Measurements from ENCODE around the gene SAMD10. TPM values are rescaled to one million over a fixed set of nuclear protein-coding genes. Genes with fewer than 3 reads are reported as not detected.
A peak's percentile ranks its signal among the peaks of the same experiment; 100 is the strongest.
"Not testable (repeated sequence)": the region's sequence is repeated elsewhere in the genome, so short reads cannot be mapped to it uniquely, and the experiment has no call there.

Gene SAMD10
- total and polyA plus RNA-seq, 10 of the 15 experiments (the other 5 are each of a cell fraction or from before 2014, with no cell fraction given), result 1.3 to 51.4 (median 17.9) TPM

GRCh38 chr20:63930971-63931553 lies 48.4 kb downstream of the SAMD10 start (continued):
- TF ChIP-seq SREBF1 (IDR thresholded peaks at IDR 0.05; ENCODE audit: low read length), result no peak

DNA sequence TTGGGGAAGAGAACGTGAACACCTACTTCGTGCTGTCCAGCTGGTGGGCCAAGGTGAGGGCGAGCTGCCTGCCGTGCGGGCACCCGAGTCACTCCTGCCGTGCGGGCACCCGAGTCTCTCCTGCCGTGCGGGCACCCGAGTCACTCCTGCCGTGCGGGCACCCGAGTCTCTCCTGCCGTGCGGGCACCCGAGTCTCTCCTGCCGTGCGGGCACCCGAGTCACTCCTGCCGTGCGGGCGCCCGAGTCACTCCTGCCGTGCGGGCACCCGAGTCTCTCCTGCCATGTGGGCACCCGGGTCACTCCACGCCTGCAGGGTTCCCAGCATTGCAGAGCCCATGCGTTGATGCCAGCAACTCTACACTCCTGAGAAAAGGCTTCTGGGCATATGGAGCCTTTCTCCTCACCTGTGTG lies 50.0 kb downstream of the SAMD10 start:
- H3K4me3 ChIP-seq; H3K27ac ChIP-seq (ENCODE audit: control insufficient read depth, insufficient read depth); H3K9me3 ChIP-seq (replicated peaks; ENCODE audit: control insufficient read depth, insufficient read depth, low read length); CTCF ChIA-PET; DNase-seq (ENCODE audit: low read depth, low spot score); H3K9ac ChIP-seq (ENCODE audit: control insufficient read depth, insufficient read depth, low read length); H2AFZ ChIP-seq (ENCODE audit: control insufficient read depth, low read depth, low read length); POLR2A ChIA-PET; H3K27me3 ChIP-seq (replicated peaks in 1 of 2; ENCODE audit: control insufficient read depth in 2 of 2, insufficient read depth in 2 of 2, low read length in 1 of 2); BruUV-seq (replicated peaks); ATAC-seq; H4K20me1 ChIP-seq (ENCODE audit: control insufficient read depth, insufficient read depth); in situ Hi-C loops (cut with MboI); SMC1A ChIA-PET (ENCODE audit: uncharacterized antibody, unreplicated experiment); H3K4me1 ChIP-seq (ENCODE audit: control insufficient read depth, insufficient read depth, low read length); H3K4me2 ChIP-seq (ENCODE audit: control insufficient read depth, insufficient read depth); FAIRE-seq; RAD21 ChIA-PET (ENCODE audit: unreplicated experiment); intact Hi-C loops (cut with micrococcal nuclease; ENCODE audit: unreplicated experiment); H3K79me2 ChIP-seq (ENCODE audit: control insufficient read depth, insufficient read depth, low read length): not testable (repeated sequence)
- 96% methylated on average over 23 of the region's 31 CpGs for WGBS (ENCODE audit: insufficient coverage, insufficient replicate concordance, low lambda C conversion rate, missing lambda C conversion rate)
- peaks cover 14 to 29% of the 10 kb centered on the region in 2 experiments for H3K36me3 ChIP-seq (ENCODE audit: control insufficient read depth in 2 of 2, insufficient read depth in 2 of 2, low read length in 1 of 2)

DNA sequence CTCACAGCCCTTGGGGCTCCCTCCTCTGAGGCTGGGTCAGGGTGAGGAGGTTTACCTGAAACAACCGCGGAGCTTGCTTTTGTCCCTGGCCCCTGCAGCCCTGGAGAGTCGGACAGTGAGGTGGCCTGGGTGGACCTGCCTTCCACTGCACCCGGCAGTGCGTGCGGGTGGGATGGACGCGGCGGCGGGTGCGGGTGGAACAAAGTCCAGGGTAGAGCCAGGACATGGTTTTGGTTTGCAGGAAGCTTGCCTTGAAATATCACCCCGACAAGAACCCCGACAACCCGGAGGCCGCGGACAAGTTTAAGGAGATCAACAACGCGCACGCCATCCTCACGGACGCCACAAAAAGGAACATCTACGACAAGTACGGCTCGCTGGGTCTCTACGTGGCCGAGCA lies 50.4 kb downstream of the SAMD10 start:
- ChIA-PET POLR2A (no interaction called here), CTCF (no interaction called here), RAD21 (ENCODE audit: unreplicated experiment) (no interaction called here), SMC1A (ENCODE audit: uncharacterized antibody, unreplicated experiment) (interaction anchor here (0.6 kb wide), 1 partner anchor 53 kb away, joined by 3 read pairs; no protein-coding TSS in a partner anchor)
- H3K36me3 ChIP-seq (ENCODE audit: control insufficient read depth in 2 of 2, insufficient read depth in 2 of 2, low read length in 1 of 2), result peaks cover 14 to 29% of the 10 kb centered on the region in 2 experiments
- no peaks in the 10 kb centered on the region for H3K79me2 ChIP-seq (ENCODE audit: control insufficient read depth, insufficient read depth, low read length)
- intact Hi-C loops (cut with micrococcal nuclease; ENCODE audit: unreplicated experiment) (no loop called here), in situ Hi-C loops (cut with MboI) (no loop called here)
- no peaks in the 10 kb centered on the region for H3K27me3 ChIP-seq (replicated peaks in 1 of 2; ENCODE audit: control insufficient read depth in 2 of 2, insufficient read depth in 2 of 2, low read length in 1 of 2)
- H3K27ac ChIP-seq (ENCODE audit: control insufficient read depth, insufficient read depth), result no peak overlapping the region
- no peak overlapping the region for H3K4me2 ChIP-seq (ENCODE audit: control insufficient read depth, insufficient read depth)
- DNase-seq (ENCODE audit: low read depth, low spot score) (no peak), FAIRE-seq (no peak), ATAC-seq (no peak)
- H4K20me1 ChIP-seq (ENCODE audit: control insufficient read depth, insufficient read depth), result no peaks in the 10 kb centered on the region
- H2AFZ ChIP-seq (ENCODE audit: control insufficient read depth, low read depth, low read length), result no peak overlapping the region
- H3K4me1 ChIP-seq (ENCODE audit: control insufficient read depth, insufficient read depth, low read length), result no peaks in the 10 kb centered on the region
- no peaks in the 10 kb centered on the region for H3K9me3 ChIP-seq (replicated peaks; ENCODE audit: control insufficient read depth, insufficient read depth, low read length)
- no peak overlapping the region for H3K4me3 ChIP-seq
- 96% methylated on average over 26 of the region's 26 CpGs for WGBS (ENCODE audit: insufficient coverage, insufficient replicate concordance, low lambda C conversion rate, missing lambda C conversion rate)
- TF ChIP-seq, protein P1, sequence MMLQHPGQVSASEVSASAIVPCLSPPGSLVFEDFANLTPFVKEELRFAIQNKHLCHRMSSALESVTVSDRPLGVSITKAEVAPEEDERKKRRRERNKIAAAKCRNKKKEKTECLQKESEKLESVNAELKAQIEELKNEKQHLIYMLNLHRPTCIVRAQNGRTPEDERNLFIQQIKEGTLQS (IDR thresholded peaks at IDR 0.05; ENCODE audit: borderline replicate concordance, extremely low read depth, low read depth, low read length), result no peak
- no peak for TF ChIP-seq NR2F1 (conservative IDR thresholded peaks at IDR 0.05)
- 0 out of 2 replicates have a peak, but pooled peaks have one; percentile 1 for TF ChIP-seq POLR2A (IDR thresholded peaks at IDR 0.05; ENCODE audit: low read depth, low read length)
- no peak for TF ChIP-seq EP300 (IDR thresholded peaks at IDR 0.05; ENCODE audit: borderline replicate concordance in 1 of 2, control insufficient read depth in 1 of 2, low read depth in 2 of 2, low read length in 2 of 2)
- TF ChIP-seq, protein P2, sequence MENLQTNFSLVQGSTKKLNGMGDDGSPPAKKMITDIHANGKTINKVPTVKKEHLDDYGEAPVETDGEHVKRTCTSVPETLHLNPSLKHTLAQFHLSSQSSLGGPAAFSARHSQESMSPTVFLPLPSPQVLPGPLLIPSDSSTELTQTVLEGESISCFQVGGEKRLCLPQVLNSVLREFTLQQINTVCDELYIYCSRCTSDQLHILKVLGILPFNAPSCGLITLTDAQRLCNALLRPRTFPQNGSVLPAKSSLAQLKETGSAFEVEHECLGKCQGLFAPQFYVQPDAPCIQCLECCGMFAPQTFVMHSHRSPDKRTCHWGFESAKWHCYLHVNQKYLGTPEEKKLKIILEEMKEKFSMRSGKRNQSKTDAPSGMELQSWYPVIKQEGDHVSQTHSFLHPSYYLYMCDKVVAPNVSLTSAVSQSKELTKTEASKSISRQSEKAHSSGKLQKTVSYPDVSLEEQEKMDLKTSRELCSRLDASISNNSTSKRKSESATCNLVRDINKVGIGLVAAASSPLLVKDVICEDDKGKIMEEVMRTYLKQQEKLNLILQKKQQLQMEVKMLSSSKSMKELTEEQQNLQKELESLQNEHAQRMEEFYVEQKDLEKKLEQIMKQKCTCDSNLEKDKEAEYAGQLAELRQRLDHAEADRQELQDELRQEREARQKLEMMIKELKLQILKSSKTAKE (IDR thresholded peaks at IDR 0.05; ENCODE audit: low read depth, poor library complexity, severe bottlenecking), result no peak
- TF ChIP-seq PAX5 (IDR thresholded peaks at IDR 0.05; ENCODE audit: borderline replicate concordance, low read depth, low read length), result no peak
- BruUV-seq (replicated peaks), result no TSS peak
- H3K9ac ChIP-seq (ENCODE audit: control insufficient read depth, insufficient read depth, low read length), result no peak overlapping the region

Data from GM12878 (cell line).